ENCODE data around the gene CAMSAP1.

- TF ChIP-seq, protein P1, sequence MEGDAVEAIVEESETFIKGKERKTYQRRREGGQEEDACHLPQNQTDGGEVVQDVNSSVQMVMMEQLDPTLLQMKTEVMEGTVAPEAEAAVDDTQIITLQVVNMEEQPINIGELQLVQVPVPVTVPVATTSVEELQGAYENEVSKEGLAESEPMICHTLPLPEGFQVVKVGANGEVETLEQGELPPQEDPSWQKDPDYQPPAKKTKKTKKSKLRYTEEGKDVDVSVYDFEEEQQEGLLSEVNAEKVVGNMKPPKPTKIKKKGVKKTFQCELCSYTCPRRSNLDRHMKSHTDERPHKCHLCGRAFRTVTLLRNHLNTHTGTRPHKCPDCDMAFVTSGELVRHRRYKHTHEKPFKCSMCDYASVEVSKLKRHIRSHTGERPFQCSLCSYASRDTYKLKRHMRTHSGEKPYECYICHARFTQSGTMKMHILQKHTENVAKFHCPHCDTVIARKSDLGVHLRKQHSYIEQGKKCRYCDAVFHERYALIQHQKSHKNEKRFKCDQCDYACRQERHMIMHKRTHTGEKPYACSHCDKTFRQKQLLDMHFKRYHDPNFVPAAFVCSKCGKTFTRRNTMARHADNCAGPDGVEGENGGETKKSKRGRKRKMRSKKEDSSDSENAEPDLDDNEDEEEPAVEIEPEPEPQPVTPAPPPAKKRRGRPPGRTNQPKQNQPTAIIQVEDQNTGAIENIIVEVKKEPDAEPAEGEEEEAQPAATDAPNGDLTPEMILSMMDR (conservative IDR thresholded peaks at IDR 0.05; ENCODE audit: low read length): no peak
- no peak for TF ChIP-seq EZH2phosphoT487 (IDR thresholded peaks at IDR 0.05; ENCODE audit: borderline replicate concordance, low read depth, low read length)
Measured at GRCh38 chr9:135905380-135906258, 1.7 kb downstream of the CAMSAP1 start.

Measured in OCI-LY7 (cell line).